Endothelial cell of umbilical vein (primary cell): ENCODE measurements around the gene TRMT11. TPM values are rescaled to one million over a fixed set of nuclear protein-coding genes. Genes with fewer than 3 reads are reported as not detected.
A peak's percentile ranks its signal among the peaks of the same experiment; 100 is the strongest.

ENCODE experiments used
- BruUV-seq: library from RNA; stranded (reverse); fragments of 400-500 nt; replicated peaks from 2 replicates; lab custom pipeline; 2021; lab: Mats Ljungman, UMichigan
- CTCF ChIA-PET: fragments of 300-600, 350-600 bp; sonication (Branson Sonifier 250); formaldehyde crosslinking; loops from one replicate; lab custom pipeline; 2021; ENCODE audit warnings: antibody characterized with exemption, inconsistent platforms; lab: Charles Lee
- POLR2A ChIA-PET: fragments of 300-600, 350-600 bp; sonication (Branson Sonifier 250); formaldehyde crosslinking; loops from one replicate; lab custom pipeline; 2021; ENCODE audit warnings: antibody characterized with exemption, inconsistent platforms; lab: Charles Lee
- DNase-seq: peaks from one replicate; pipeline ENCODE4 v3.0.0-alpha.2; 2011; ENCODE audit warnings: low read depth, low spot score
- FAIRE-seq: peaks from 2 replicates; lab custom pipeline; 2011; peaks lifted over from hg19 to GRCh38; lab: Jason Lieb, UNC
- H2AFZ ChIP-seq: 2 replicates; pipeline ENCODE4 v1.6.0; 2012; ENCODE audit warnings: low read depth, low read length, control low read depth, inconsistent platforms
- H3K27ac ChIP-seq: 2 replicates; pipeline ENCODE4 v1.5.1; 2011; ENCODE audit warnings: low read depth, mild to moderate bottlenecking, control low read depth, low read length, moderate library complexity; ENCODE audit not compliant: insufficient read depth
- H3K27me3 ChIP-seq, 2 experiments: 2 replicates each; pipeline versions ENCODE4 v1.6.0 to v1.6.1; 2011; ENCODE audit warnings: low read length in 2 of 2, mixed read lengths in 1 of 2; ENCODE audit not compliant: control insufficient read depth in 2 of 2, insufficient read depth in 2 of 2
- H3K36me3 ChIP-seq, 2 experiments: 2 replicates in 1 of 2; 3 replicates in 1 of 2; pipeline ENCODE4 v1.5.1; 2011; ENCODE audit warnings: low read length in 2 of 2, mild to moderate bottlenecking in 1 of 2, moderate library complexity in 1 of 2; ENCODE audit not compliant: control insufficient read depth in 2 of 2, insufficient read depth in 2 of 2; ENCODE audit errors: extremely low read depth in 1 of 2
- H3K4me1 ChIP-seq: 3 replicates; pipeline ENCODE4 v1.5.1; 2011; ENCODE audit warnings: mild to moderate bottlenecking, low read length; ENCODE audit not compliant: control insufficient read depth, insufficient read depth; ENCODE audit errors: extremely low read depth
- H3K4me2 ChIP-seq: 2 replicates; pipeline ENCODE4 v1.6.1; 2011; ENCODE audit warnings: low read length, control low read depth, mixed read lengths; ENCODE audit not compliant: insufficient read depth
- H3K4me3 ChIP-seq, 3 experiments: fragments of 200-600 bp in 1 of 3; sonication (generic), shearing (Covaris generic) in 1 of 3; replicated peaks in 1 of 3; 2 replicates each; pipeline ENCODE4 v1.5.1; 2011 to 2016; ENCODE audit warnings: control low read depth in 3 of 3, low read length in 3 of 3, mild to moderate bottlenecking in 2 of 3, inconsistent platforms in 1 of 3, low read depth in 1 of 3, moderate library complexity in 1 of 3; ENCODE audit not compliant: insufficient read depth in 1 of 3
- H3K79me2 ChIP-seq: 2 replicates; pipeline ENCODE4 v1.6.0; 2012; ENCODE audit warnings: low read length, inconsistent platforms; ENCODE audit not compliant: control insufficient read depth, insufficient read depth
- H3K9ac ChIP-seq: replicated peaks from 2 replicates; pipeline ENCODE3; 2011; ENCODE audit warnings: low read length, control low read depth; ENCODE audit not compliant: insufficient read depth; ENCODE audit errors: extremely low read depth
- H3K9me1 ChIP-seq: replicated peaks from 3 replicates; pipeline ENCODE4 v1.6.0; 2011; ENCODE audit warnings: mild to moderate bottlenecking, low read length; ENCODE audit not compliant: control insufficient read depth, insufficient read depth; ENCODE audit errors: extremely low read depth
- H3K9me3 ChIP-seq: replicated peaks from 2 replicates; pipeline ENCODE4 v1.5.1; 2012; ENCODE audit warnings: low read length, inconsistent platforms; ENCODE audit not compliant: control insufficient read depth, insufficient read depth
- H4K20me1 ChIP-seq: replicated peaks from 2 replicates; pipeline ENCODE3; 2011; ENCODE audit warnings: mild to moderate bottlenecking, low read length; ENCODE audit not compliant: control insufficient read depth, insufficient read depth; ENCODE audit errors: extremely low read depth
- CTCF ChIP-seq, 2 donors: IDR thresholded peaks; 1 replicate in 1 of 2; 2 replicates in 1 of 2; pipeline ENCODE4 v1.5.1; 2011; ENCODE audit warnings: low read length in 2 of 2, mild to moderate bottlenecking in 2 of 2, moderate library complexity in 2 of 2, control low read depth in 1 of 2, inconsistent platforms in 1 of 2, low read depth in 1 of 2; ENCODE audit not compliant: insufficient read depth in 1 of 2; ENCODE audit errors: extremely low read depth in 1 of 2
- EZH2 ChIP-seq: IDR thresholded peaks from 2 replicates; pipeline ENCODE4 v1.6.1; 2012; ENCODE audit warnings: borderline replicate concordance, low read depth, mild to moderate bottlenecking, moderate library complexity, low read length, inconsistent platforms; ENCODE audit not compliant: severe bottlenecking
- FOS ChIP-seq: IDR thresholded peaks from 2 replicates; pipeline ENCODE4 v1.6.1; 2011; ENCODE audit warnings: mild to moderate bottlenecking, low read length, moderate library complexity, borderline replicate concordance; ENCODE audit not compliant: insufficient read depth
- GATA2 ChIP-seq: IDR thresholded peaks from 2 replicates; pipeline ENCODE4 v1.7.0; 2011; ENCODE audit warnings: low read depth, mild to moderate bottlenecking, moderate library complexity, mixed read lengths, low read length; ENCODE audit not compliant: insufficient read length, insufficient read depth
- JUN ChIP-seq: IDR thresholded peaks from 2 replicates; pipeline ENCODE4 v1.6.1; 2011; ENCODE audit warnings: borderline replicate concordance, low read depth; ENCODE audit not compliant: insufficient read length, insufficient read depth
- MAX ChIP-seq: IDR thresholded peaks from 2 replicates; pipeline ENCODE4 v1.6.1; 2011; ENCODE audit not compliant: insufficient read depth, insufficient read length
- MYC ChIP-seq: IDR thresholded peaks from one replicate; pipeline ENCODE4 v1.6.1; 2011; ENCODE audit warnings: mild to moderate bottlenecking, low read depth, low read length
- POLR2A ChIP-seq: IDR thresholded peaks from 2 replicates; pipeline ENCODE4 v1.6.1; 2012; ENCODE audit warnings: low read depth, mild to moderate bottlenecking, control low read depth, low read length
- POLR2AphosphoS5 ChIP-seq: IDR thresholded peaks from 2 replicates; pipeline ENCODE4 v1.6.1; 2012; ENCODE audit warnings: low read depth, mild to moderate bottlenecking, control low read depth, low read length, moderate library complexity; ENCODE audit not compliant: insufficient read depth
- dilution Hi-C: fragments of 300-500 bp; cut with MboI; formaldehyde crosslinking; loops from one replicate; pipeline ENCODE4 v1.15.0; 2019; ENCODE audit warnings: low sequenced_read_pairs; ENCODE audit not compliant: extremely low pct_ligation_motif_present
- intact Hi-C: fragments of 100-400 bp; cut with micrococcal nuclease; formaldehyde crosslinking; loops from one replicate; pipeline ENCODE4 v1.10.0; 2022
- polyA plus RNA-seq, 4 experiments: library from polyadenylated mRNA; depleted of rRNA in 3 of 4; stranded (reverse) in 3 of 4; unstranded in 1 of 4; fragments of >200 nt; gene quantifications; 2 replicates each; pipeline versions ENCODE4 v1.2.1 to v1.2.3, GENCODE V29; 2011 to 2012; ENCODE audit warnings: missing spikeins in 1 of 4
- total RNA-seq: library from RNA; stranded (reverse); gene quantifications from 2 replicates; pipeline ENCODE4 v1.2.3, GENCODE V29; 2021

The TRMT11 gene
- total and polyA plus RNA-seq, 2 donors (not counting 3 experiments of a cell fraction or from before 2014, with no cell fraction given) = 5.1 to 10.7 TPM

- TF ChIP-seq CTCF (IDR thresholded peaks at IDR 0.05; ENCODE audit: extremely low read depth in 1 of 2, insufficient read depth in 1 of 2, low read depth in 1 of 2, low read length in 2 of 2) = no peak
- TF ChIP-seq POLR2A = no peak
- TF ChIP-seq POLR2AphosphoS5 = no peak
- TF ChIP-seq JUN = no peak
- TF ChIP-seq EZH2 = no peak
- peak; percentile 40 for TF ChIP-seq FOS
- no peak for TF ChIP-seq GATA2
- no peak for TF ChIP-seq MAX
- no peak for TF ChIP-seq MYC
- intact Hi-C loops (no loop called here), dilution Hi-C loops (no loop called here)
- Histone ChIP-seq H3K9ac (no peak overlapping the region), H3K27me3 (no peaks in the 10 kb centered on the region), H3K4me1 (peaks cover 8% of the 10 kb centered on the region), H3K27ac (no peak overlapping the region), H3K79me2 (peaks cover 7% of the 10 kb centered on the region), H4K20me1 (no peaks in the 10 kb centered on the region), H3K36me3 (no peaks in the 10 kb centered on the region), H3K9me1 (no peaks in the 10 kb centered on the region), H3K9me3 (no peaks in the 10 kb centered on the region), H2AFZ (no peak overlapping the region), H3K4me3 (no peak overlapping the region), H3K4me2 (no peak overlapping the region)
- FAIRE-seq = no peak
- DNase-seq = peak; percentile 18
- ChIA-PET CTCF (interaction anchor here (1.0 to 1.6 kb wide), 2 partner anchors 9 to 12 kb away, joined by 4 to 5 read pairs; no protein-coding TSS in a partner anchor), POLR2A (no interaction called here)
- no TSS peak for BruUV-seq
Observed at GRCh38 chr6:125983246-125983945, 2.9 kb upstream of the TRMT11 start.
